Right lobe of liver (tissue), 6 donors: Measurements from ENCODE around the gene ANKS1B. TPM values are rescaled to one million over a fixed set of nuclear protein-coding genes. Genes with fewer than 3 reads are reported as not detected.

Source experiments
- ATAC-seq, 4 donors: fragments of 200-7000 bp; cut with Tn5 transposase; one replicate each; pipeline ENCODE4 v1.9.1; 2020; ENCODE audit warnings: mild to moderate bottlenecking in 4 of 4, moderate library complexity in 4 of 4
- DNase-seq, 3 donors: peaks; one replicate each; pipeline ENCODE4 v3.0.0-alpha.2; 2020
- H3K27ac ChIP-seq, 3 donors: fragments of 200-600 bp; one replicate each; pipeline ENCODE4 v1.8.0; 2022
- H3K27me3 ChIP-seq, 2 donors: fragments of 200-600 bp; one replicate each; pipeline ENCODE4 v1.8.0; 2022
- H3K36me3 ChIP-seq, 4 donors: fragments of 200-600 bp; sonication (generic) in 1 of 4; one replicate each; pipeline versions ENCODE4 v1.5.1 to v1.8.0; 2017 to 2022; ENCODE audit warnings: control low read depth in 1 of 4
- H3K4me1 ChIP-seq, 4 donors: fragments of 200-600 bp; sonication (generic) in 1 of 4; one replicate each; pipeline versions ENCODE4 v1.5.1 to v1.8.0; 2017 to 2022; ENCODE audit warnings: control low read depth in 1 of 4
- H3K4me3 ChIP-seq, 3 donors: fragments of 200-600 bp; one replicate each; pipeline ENCODE4 v1.8.0; 2022
- H3K9me3 ChIP-seq, 4 donors: fragments of 200-600 bp; sonication (generic) in 1 of 4; one replicate each; pipeline versions ENCODE4 v1.5.1 to v1.8.0; 2017 to 2022; ENCODE audit warnings: control low read depth in 1 of 4
- CTCF ChIP-seq, 4 donors: fragments of 200-600 bp in 3 of 4; fragments of 450-650 bp in 1 of 4; IDR thresholded peaks; one replicate each; pipeline versions ENCODE4 v1.5.1 to v1.8.0; 2016 to 2022; ENCODE audit warnings: antibody characterized with exemption in 4 of 4, mild to moderate bottlenecking in 2 of 4
- POLR2A ChIP-seq: fragments of 450-650 bp; IDR thresholded peaks from one replicate; pipeline ENCODE4 v1.6.1; 2017; ENCODE audit warnings: antibody characterized with exemption, mild to moderate bottlenecking
- WGBS: methylation state at CpG from one replicate; pipeline ENCODE4 v1.1.6; 2018; ENCODE audit warnings: low coverage, low lambda C conversion rate; ENCODE audit not compliant: insufficient coverage; ENCODE audit errors: missing lambda C conversion rate; 5-methylcytosine and 5-hydroxymethylcytosine counted together
- intact Hi-C, 2 donors: fragments of 100-400 bp; cut with DNase I; formaldehyde crosslinking; loops; one replicate each; pipeline versions ENCODE4 v1.11.2 to v1.14.1; 2022
- total RNA-seq, 6 experiments: library from RNA; depleted of rRNA in 2 of 6; stranded (reverse); fragments of >200 nt in 2 of 6; fragmentation: NEBNext Ultra II Directional in 3 of 6; extraction: Animal tissue kit (Norgen Biotek cat#: 25700) in 3 of 6; gene quantifications; one replicate each; pipeline versions ENCODE4 v1.1.0 to v1.2.4, GENCODE V29; 2016 to 2023
- donor health status: DM: no; HTN: yes; CAD: no.
- donor health status: DM: no; HTN: no; CAD: no.
- donor health status: DM: no; HTN: no; CAD: no.
- donor health status: DM: no; HTN: yes; CAD: no.
- donor health status: DM: no; HTN: yes; CAD: no.

ANKS1B gene
- total RNA-seq, 6 experiments from 2014 or later, result 0.17 to 1.9 (median 0.44) TPM; not detected in 1

- no peaks in the 10 kb centered on the region for H3K9me3 ChIP-seq
- no peaks in the 10 kb centered on the region for H3K36me3 ChIP-seq
- 80% methylated on average over 2 of the region's 4 CpGs for WGBS
- H3K27me3 ChIP-seq, result no peaks in the 10 kb centered on the region
- H3K4me3 ChIP-seq, result no peak overlapping the region
- TF ChIP-seq CTCF (IDR thresholded peaks at IDR 0.05) (no peak), POLR2A (no peak)
- ATAC-seq (no peak), DNase-seq (no peak)
- H3K4me1 ChIP-seq, result no peaks in the 10 kb centered on the region
- intact Hi-C loops, result no loop called here
- no peak overlapping the region for H3K27ac ChIP-seq
These were observed 529.2 kb downstream of the ANKS1B start for GRCh38 chr12:99455350-99456035.

- no peak for ATAC-seq
- no peak overlapping the region for H3K27ac ChIP-seq
These were observed 530.1 kb downstream of the ANKS1B start for GRCh38 chr12:99454539-99455172.

GRCh38 chr12:99453836-99454538 lies 530.7 kb downstream of the ANKS1B start:
- WGBS, result 21% methylated on average over 2 of the region's 2 CpGs
- H3K9me3 ChIP-seq, result no peaks in the 10 kb centered on the region
- no peaks in the 10 kb centered on the region for H3K36me3 ChIP-seq
- no peak for DNase-seq
- no peaks in the 10 kb centered on the region for H3K4me1 ChIP-seq
- TF ChIP-seq POLR2A, result no peak
- TF ChIP-seq CTCF (IDR thresholded peaks at IDR 0.05), result no peak
- no peak overlapping the region for H3K4me3 ChIP-seq
- intact Hi-C loops, result no loop called here
- H3K27ac ChIP-seq, result no peak overlapping the region
- H3K27me3 ChIP-seq, result no peaks in the 10 kb centered on the region
- ATAC-seq, result no peak

More at GRCh38 chr12:99454539-99455172, 530.1 kb downstream of the ANKS1B start:
- Histone ChIP-seq H3K4me1 (no peaks in the 10 kb centered on the region), H3K4me3 (no peak overlapping the region), H3K36me3 (no peaks in the 10 kb centered on the region), H3K27me3 (no peaks in the 10 kb centered on the region), H3K9me3 (no peaks in the 10 kb centered on the region)
- intact Hi-C loops, result no loop called here
- WGBS, result 37% methylated on average over 2 of the region's 2 CpGs
- no peak for TF ChIP-seq POLR2A
- no peak for TF ChIP-seq CTCF (IDR thresholded peaks at IDR 0.05)
- DNase-seq, result no peak

GRCh38 chr12:99450036-99450630 lies 534.6 kb downstream of the ANKS1B start:
- peaks cover 0 to 3% (median 0%) of the 10 kb centered on the region in 4 donors for H3K9me3 ChIP-seq
- no peaks in the 10 kb centered on the region for H3K27me3 ChIP-seq
- no peak overlapping the region for H3K4me3 ChIP-seq
- intact Hi-C loops, result no loop called here
- TF ChIP-seq POLR2A (no peak), CTCF (IDR thresholded peaks at IDR 0.05) (no peak)
- no peaks in the 10 kb centered on the region for H3K36me3 ChIP-seq
- DNase-seq (no peak), ATAC-seq (no peak)
- H3K27ac ChIP-seq, result no peak overlapping the region
- H3K4me1 ChIP-seq, result no peaks in the 10 kb centered on the region
- 42% methylated on average over 4 of the region's 4 CpGs for WGBS
